Bronchial epithelial cell (primary cell): Measurements from ENCODE around the gene FOXP3. TPM values are rescaled to one million over a fixed set of nuclear protein-coding genes. Genes with fewer than 3 reads are reported as not detected.

Experiments used
- DNase-seq: peaks from one replicate; pipeline ENCODE4 v3.0.0-alpha.2; 2010; ENCODE audit warnings: low read depth
- FAIRE-seq: peaks from 2 replicates; lab custom pipeline; 2011; peaks lifted over from hg19 to GRCh38; lab: Jason Lieb, UNC
- H3K27me3 ChIP-seq: 2 replicates; pipeline ENCODE4 v1.5.1; 2011; ENCODE audit warnings: low read length; ENCODE audit not compliant: control insufficient read depth, insufficient read depth
- H3K36me3 ChIP-seq: 2 replicates; pipeline ENCODE4 v1.5.1; 2011; ENCODE audit warnings: low read length; ENCODE audit not compliant: control insufficient read depth, insufficient read depth
- H3K4me3 ChIP-seq: 2 replicates; pipeline ENCODE4 v1.5.1; 2011; ENCODE audit warnings: mild to moderate bottlenecking, low read depth, low read length, control low read depth
- total RNA-seq: library from RNA; depleted of rRNA; stranded (reverse); fragments of >200 nt; gene quantifications from 2 replicates; pipeline ENCODE4 v1.2.1, GENCODE V29; 2014
- TF ChIP-seq, protein P1 (sequence below): IDR thresholded peaks from 2 replicates; pipeline ENCODE4 v1.5.1; 2011; ENCODE audit warnings: mild to moderate bottlenecking, moderate library complexity, low read length, control low read depth, inconsistent platforms; ENCODE audit not compliant: insufficient read depth, severe bottlenecking

Gene FOXP3
- total RNA-seq, 1 donor from 2014 or later, result not detected

DNA sequence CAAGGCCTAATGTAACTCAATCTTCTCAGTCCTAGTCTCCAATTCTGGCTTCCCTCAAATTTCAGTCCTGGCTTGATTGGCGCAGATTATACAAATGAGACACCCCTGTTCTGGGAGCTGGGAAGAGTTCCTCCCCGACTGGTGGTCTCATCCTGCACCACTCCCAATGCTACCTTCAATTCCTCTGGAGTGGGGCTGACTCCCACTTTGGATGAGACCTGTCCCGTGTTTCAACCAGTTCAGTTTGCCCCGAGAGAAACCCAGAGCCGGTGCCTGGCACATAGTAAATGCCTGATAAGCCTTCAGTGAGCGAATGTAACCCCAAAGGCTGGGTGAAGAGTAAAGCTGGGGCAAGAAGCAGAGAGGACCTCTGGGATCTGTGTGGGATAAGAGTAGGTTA is 60.5 kb downstream of the FOXP3 start:
- FAIRE-seq (no peak), DNase-seq (no peak)
- no peaks in the 10 kb centered on the region for H3K36me3 ChIP-seq
- no peak overlapping the region for H3K4me3 ChIP-seq
- TF ChIP-seq, protein P1, sequence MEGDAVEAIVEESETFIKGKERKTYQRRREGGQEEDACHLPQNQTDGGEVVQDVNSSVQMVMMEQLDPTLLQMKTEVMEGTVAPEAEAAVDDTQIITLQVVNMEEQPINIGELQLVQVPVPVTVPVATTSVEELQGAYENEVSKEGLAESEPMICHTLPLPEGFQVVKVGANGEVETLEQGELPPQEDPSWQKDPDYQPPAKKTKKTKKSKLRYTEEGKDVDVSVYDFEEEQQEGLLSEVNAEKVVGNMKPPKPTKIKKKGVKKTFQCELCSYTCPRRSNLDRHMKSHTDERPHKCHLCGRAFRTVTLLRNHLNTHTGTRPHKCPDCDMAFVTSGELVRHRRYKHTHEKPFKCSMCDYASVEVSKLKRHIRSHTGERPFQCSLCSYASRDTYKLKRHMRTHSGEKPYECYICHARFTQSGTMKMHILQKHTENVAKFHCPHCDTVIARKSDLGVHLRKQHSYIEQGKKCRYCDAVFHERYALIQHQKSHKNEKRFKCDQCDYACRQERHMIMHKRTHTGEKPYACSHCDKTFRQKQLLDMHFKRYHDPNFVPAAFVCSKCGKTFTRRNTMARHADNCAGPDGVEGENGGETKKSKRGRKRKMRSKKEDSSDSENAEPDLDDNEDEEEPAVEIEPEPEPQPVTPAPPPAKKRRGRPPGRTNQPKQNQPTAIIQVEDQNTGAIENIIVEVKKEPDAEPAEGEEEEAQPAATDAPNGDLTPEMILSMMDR, result no peak
- no peaks in the 10 kb centered on the region for H3K27me3 ChIP-seq

DNA sequence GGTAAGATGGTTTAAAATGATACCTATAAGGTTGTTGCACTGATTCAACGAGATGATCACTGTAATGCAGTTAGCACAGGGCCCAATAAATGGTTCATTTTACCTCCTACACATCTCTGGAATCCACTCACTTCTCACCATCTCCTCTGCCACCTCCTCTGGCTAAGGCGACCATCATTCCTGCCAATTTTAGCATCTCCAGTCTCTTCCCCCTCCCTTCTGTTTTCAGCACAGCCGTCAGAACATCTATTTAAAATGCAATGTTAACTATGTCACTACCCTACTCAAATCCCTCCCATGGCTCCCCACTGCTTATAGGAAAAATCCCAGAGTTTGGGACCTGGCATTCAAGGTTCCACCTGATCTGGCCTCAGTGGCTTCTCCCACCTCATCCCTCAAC is 61.0 kb downstream of the FOXP3 start:
- TF ChIP-seq, protein P1, result no peak
- H3K36me3 ChIP-seq, result no peaks in the 10 kb centered on the region
- H3K4me3 ChIP-seq, result no peak overlapping the region
- no peak for FAIRE-seq
- DNase-seq, result no peak
- no peaks in the 10 kb centered on the region for H3K27me3 ChIP-seq

DNA sequence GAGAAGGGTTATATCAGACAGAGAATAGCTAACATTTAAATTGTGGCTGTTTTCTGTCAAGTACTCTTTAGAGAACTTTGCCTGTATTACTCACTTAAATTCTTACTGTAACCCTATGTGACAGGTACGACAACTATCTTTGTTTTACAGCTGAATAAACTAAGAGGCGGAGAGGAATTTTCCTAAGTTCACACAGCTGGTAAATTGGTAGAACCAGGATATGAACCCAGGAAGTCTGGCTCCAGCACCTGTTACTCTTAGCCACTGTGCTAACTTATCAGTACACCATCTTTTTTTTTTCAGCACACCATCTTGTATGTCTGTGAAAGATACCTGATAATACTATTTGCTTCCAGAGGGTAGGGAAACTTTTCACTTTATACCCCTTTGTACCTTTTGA is 62.5 kb downstream of the FOXP3 start:
- TF ChIP-seq, protein P1, result no peak
- Histone ChIP-seq H3K27me3 (no peaks in the 10 kb centered on the region), H3K4me3 (no peak overlapping the region), H3K36me3 (no peaks in the 10 kb centered on the region)
- DNase-seq, result no peak
- no peak for FAIRE-seq

Other genes starting within 250 kb of the FOXP3 start
- 8.7 and 14.8 TPM in 2 replicates for gene TFE3, start 221.4 kb downstream of the FOXP3 start, total RNA-seq
- gene CCDC120, start 205.7 kb downstream of the FOXP3 start, total RNA-seq, result 1.1 and 2.2 TPM in 2 replicates
- 1.7 and 2.6 TPM in 2 replicates for gene PRAF2, start 190.7 kb downstream of the FOXP3 start, total RNA-seq
- gene WDR45, start 184.8 kb downstream of the FOXP3 start, total RNA-seq, result 38.5 and 42.1 TPM in 2 replicates
- gene GPKOW, start 141.0 kb downstream of the FOXP3 start, total RNA-seq, result 22.6 and 31.4 TPM in 2 replicates
- 3.7 and 4.6 TPM in 2 replicates for gene MAGIX, start 102.0 kb downstream of the FOXP3 start, total RNA-seq
- gene PLP2, start 92.8 kb downstream of the FOXP3 start, total RNA-seq, result 16.8 and 20.4 TPM in 2 replicates
- 12.1 and 13.4 TPM in 2 replicates for gene PRICKLE3, start 78.3 kb downstream of the FOXP3 start, total RNA-seq
- gene SYP, start 64.5 kb downstream of the FOXP3 start, total RNA-seq, result under 0.01 TPM in 2 replicates
- under 0.01 TPM in 2 replicates for gene CACNA1F, start 31.4 kb downstream of the FOXP3 start, total RNA-seq
- 8.2 and 10.6 TPM in 2 replicates for gene CCDC22, start 29.2 kb downstream of the FOXP3 start, total RNA-seq
- gene PPP1R3F, start 5.1 kb upstream of the FOXP3 start, total RNA-seq, result 1.8 and 2.9 TPM in 2 replicates
- gene GAGE10, start 38.9 kb upstream of the FOXP3 start, total RNA-seq, result not detected in 2 replicates
- not detected in 2 replicates for gene GAGE12J, start 57.3 kb upstream of the FOXP3 start, total RNA-seq
- gene GAGE13, start 66.9 kb upstream of the FOXP3 start, total RNA-seq, result not detected in 2 replicates